ENCODE results near the gene IL18R1.
A peak's percentile ranks its signal among the peaks of the same experiment; 100 is the strongest.

IL18R1 gene

DNA sequence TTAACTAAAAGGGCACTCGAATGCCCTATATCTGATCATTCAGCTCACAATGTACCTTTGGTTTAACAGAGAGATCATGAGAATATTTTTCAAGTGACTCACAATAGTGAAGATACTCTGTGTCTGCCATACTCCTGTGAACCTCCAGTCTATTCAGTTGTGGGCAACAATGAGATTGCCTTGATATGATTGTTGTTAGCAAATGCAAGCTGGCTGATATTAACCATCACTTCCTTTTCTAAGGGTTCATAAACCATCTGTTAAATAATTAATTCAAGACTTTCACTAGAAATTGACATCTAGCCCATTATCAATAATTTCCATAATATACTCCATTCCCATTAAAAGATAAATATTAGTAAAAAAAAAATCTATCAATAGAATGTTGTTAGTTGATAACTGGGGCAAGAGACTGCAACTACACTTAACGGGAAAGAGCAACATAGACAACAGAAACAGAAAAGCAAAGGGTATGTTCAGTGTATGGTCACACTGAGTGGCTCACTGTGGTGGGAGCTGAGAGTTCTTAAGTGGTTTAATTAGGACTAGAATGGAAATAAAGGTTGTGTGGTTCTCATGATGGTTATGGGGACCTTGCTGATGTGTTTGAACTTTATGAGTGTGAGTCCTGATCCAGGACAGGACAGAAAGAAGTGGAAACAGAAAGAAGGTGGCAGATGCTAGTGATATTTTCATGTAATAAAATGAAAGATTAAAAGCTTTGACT, 79.2 kb downstream of the IL18R1 start:
- DNase-seq: no peak

DNA sequence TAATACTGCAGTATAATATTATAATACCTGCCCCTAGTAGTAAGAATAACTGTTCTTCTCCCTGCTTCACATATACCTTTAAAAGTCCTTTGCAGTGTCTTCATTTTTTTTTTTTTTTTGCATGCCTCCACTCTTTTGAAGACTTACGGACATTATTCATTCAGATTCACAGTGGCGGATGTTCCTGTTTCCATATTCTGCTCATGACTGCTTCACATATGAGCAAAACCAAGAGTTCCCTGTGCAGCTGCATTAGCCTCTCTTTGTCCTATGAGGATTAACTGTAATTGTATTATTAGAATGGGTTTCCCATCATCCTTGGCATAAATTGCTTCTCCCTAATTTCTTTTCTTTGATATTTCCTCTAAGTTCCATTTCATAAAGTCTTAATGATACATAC, 80.1 kb downstream of the IL18R1 start:
- no peak for DNase-seq

DNA sequence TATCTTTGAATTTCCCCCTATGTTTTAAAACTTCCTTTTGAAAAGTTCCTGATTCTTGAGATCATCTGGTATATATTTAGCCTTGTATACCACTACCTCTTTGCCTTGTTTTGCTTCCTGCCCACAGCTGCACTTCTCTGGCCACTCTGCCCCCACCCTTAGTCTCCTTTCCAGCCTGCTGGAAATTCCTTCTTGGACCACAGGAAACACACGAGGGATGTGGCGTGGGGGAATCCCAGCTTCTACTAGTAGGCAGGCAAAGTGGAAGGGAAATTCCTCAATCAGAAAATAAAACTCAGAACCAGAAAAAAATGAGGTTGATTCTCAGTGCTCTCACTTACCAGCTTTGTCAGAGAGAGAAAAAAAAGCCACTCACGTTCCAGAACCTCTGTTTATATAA, 80.7 kb downstream of the IL18R1 start:
- peak; percentile 63 for DNase-seq

DNA sequence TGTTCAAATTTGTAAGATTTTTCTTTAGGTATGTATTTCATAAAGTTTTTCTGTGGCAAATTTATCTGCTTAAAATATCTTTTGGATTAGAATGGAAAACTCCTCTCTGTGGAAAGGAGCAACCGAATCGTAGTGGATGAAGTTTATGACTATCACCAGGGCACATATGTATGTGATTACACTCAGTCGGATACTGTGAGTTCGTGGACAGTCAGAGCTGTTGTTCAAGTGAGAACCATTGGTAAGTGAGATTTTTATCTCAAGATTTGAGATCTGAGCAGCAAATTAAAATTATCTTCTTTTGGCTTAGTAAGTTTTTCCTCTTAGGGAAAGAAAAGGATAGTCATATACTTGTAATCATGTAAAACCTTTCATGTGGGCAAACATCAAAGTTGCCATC, 81.5 kb downstream of the IL18R1 start:
- no peak for DNase-seq

DNA sequence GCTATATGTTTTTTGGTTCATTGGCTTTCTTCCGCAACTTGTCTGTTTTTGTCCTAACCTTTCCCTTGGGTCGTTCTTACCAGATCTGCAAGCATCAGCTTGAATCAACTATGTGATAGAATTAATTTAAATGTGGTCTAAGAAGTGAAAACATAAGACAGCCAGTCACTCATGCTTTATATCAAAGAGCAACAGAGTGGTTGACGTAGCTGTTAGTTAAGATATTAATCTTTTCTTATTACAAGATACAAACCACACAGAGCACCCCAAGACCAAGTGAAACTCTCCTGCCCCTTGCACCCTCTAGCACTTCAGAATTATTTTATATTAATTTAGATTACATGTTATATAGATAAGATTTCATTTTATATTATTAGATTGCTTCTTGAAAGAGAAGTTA, 82.5 kb downstream of the IL18R1 start:
- DNase-seq: no peak

DNA sequence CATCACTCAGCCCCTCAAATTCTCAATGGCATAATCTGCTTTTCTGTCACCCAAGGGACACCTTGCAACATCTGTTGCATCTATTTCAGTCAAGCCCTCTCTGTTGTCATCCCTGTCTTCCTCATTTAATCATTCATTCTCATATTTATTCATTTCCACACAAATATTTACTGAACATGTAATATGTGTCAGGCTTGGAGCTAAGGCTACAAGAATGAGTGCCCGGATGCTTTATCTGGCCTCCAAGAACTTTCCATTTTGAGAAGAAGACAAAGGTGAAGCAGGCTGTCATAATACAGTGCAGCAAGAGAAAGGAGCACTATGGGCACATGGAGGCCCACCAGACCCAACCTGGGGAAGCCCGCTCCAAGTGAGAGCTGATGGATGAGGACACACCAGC, 83.0 kb downstream of the IL18R1 start:
- no peak for DNase-seq

DNA sequence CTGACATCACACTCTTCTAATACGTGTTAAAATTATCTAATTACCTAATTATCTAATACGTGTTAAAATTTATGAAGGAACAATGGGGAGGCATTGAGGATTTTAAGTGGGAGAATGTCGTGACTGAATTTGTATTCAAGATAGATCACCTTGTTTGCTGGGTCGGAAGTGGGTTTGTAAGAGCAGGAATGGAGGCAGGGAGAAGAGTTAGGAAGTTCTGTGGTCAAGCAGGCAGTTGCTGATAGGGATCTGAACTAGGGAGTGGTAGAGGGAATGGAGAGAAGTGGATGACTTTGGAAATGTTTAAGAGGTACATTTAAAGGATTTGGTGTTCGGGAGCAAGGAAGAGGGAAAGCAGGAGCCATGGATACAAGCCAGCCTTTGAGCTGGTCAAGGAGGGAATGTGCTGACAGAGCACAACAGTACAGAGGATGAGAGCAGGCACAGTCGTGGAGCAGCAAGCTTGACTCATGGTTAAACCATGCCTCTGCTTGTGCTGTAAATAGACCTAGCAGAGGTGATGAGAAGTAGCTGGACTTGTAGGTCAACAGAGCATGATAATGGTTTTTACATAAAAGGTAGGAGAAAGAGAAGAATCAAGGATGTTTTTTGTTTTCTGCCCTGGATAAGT, 83.6 kb downstream of the IL18R1 start:
- peak; percentile 68 for DNase-seq

DNA sequence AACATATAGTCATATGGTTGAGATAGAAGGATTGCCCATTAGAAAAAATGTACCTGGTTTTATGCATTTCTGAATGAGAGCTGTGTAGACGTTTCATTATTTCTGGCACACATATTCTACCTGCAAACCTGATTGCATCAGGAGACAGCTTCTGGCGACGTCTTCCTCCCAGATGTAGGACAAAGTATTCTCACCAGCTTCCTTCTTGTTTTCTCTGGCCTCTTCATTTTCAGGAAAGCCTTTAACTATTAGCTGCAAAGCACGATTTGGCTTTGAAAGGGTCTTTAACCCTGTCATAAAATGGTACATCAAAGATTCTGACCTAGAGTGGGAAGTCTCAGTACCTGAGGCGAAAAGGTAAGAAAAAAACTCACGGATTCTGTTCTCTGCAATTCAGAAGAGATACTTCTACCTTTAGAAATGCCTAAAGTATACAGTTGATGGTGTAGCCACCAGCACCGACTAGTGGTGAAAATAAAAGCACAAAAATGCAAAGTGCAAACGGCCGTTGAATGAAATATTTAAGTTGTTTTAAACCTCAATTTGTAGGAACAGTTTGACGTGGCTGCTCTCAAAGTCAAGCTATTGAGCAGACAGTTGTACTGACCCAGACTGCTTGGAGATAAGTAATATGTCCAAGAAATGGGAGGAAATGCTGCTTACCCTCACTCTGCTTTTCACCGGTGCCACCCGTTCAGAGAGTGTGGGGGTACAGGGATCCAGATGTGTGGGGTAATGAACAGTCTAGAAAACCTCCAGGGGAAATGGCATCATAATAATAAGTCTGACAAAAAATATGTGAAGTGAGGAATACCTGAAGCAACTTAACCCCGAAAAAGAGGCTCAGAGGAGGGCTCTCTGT, 87.6 kb downstream of the IL18R1 start:
- DNase-seq: peak; percentile 39

DNA sequence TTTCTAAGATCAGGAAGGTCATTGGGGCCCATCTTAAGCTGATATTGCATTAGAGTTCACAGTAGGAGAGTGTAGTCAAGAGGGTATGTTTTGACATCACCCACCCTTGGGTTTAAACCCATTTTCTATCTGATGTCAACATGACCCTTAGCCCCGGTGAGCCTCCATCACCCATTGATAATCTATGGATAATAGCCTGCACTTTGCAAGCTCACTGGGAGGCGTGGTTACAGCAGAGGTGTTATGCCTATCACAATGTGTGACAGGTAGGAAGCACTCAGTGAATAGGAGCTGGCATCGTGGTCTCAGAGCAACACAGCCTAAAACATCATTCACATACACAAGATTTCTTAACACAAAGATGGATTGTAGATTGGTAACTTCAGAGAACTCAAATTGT, 88.6 kb downstream of the IL18R1 start:
- no peak for DNase-seq

DNA sequence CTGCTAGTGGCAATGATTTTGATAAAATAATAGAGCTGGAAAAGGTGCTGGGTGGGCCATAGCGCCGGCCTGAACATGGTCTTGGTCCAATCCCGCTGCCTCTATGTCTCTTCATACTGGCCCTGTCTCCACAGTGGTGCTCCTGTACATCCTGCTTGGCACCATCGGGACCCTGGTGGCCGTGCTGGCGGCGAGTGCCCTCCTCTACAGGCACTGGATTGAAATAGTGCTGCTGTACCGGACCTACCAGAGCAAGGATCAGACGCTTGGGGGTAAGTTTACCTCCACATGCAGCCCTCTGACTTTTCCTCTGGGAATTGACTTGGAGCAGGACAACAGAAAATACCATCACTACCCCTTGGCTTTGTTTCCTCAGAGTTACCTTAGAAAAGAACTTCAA, 91.3 kb downstream of the IL18R1 start:
- no peak for DNase-seq
